HL-60 (cell line): ENCODE measurements around the gene PTPRD.

Experiments
- DNase-seq, 2 experiments: peaks; one replicate each; pipeline ENCODE4 v3.0.0-alpha.2; 2010 to 2020; ENCODE audit warnings: low read depth in 1 of 2, low spot score in 1 of 2
- H3K27ac ChIP-seq: fragments of 250-450 bp; sonication (Bioruptor Pico); replicated peaks from 2 replicates; pipeline ENCODE4 v1.5.1; 2020; ENCODE audit warnings: mild to moderate bottlenecking, moderate library complexity
- H3K27me3 ChIP-seq: fragments of 250-450 bp; sonication (Bioruptor Pico); 2 replicates; pipeline ENCODE4 v1.5.1; 2021; ENCODE audit warnings: mild to moderate bottlenecking, moderate library complexity; ENCODE audit not compliant: insufficient read depth, poor library complexity, severe bottlenecking
- H3K4me3 ChIP-seq: replicated peaks from 2 replicates; pipeline ENCODE4 v1.5.1; 2011; ENCODE audit warnings: mild to moderate bottlenecking, control low read depth, low read length; ENCODE audit not compliant: insufficient read depth
- GABPA ChIP-seq: IDR thresholded peaks from 2 replicates; pipeline ENCODE4 v1.6.1; 2012; ENCODE audit warnings: low read depth
- POLR2AphosphoS5 ChIP-seq: IDR thresholded peaks from 2 replicates; pipeline ENCODE4 v1.6.1; 2012; ENCODE audit warnings: low read depth
- SPI1 ChIP-seq: IDR thresholded peaks from 2 replicates; pipeline ENCODE4 v1.6.1; 2012; ENCODE audit warnings: low read depth, mild to moderate bottlenecking, borderline replicate concordance
- TF ChIP-seq, protein P1 (sequence below): IDR thresholded peaks from 2 replicates; pipeline ENCODE4 v1.6.1; 2012; ENCODE audit warnings: low read depth; ENCODE audit not compliant: insufficient replicate concordance
- TF ChIP-seq, protein P2 (sequence below): IDR thresholded peaks from one replicate; pipeline ENCODE4 v1.5.1; 2011; ENCODE audit warnings: low read length, control low read depth, inconsistent platforms; ENCODE audit not compliant: insufficient read depth

Gene PTPRD

DNA sequence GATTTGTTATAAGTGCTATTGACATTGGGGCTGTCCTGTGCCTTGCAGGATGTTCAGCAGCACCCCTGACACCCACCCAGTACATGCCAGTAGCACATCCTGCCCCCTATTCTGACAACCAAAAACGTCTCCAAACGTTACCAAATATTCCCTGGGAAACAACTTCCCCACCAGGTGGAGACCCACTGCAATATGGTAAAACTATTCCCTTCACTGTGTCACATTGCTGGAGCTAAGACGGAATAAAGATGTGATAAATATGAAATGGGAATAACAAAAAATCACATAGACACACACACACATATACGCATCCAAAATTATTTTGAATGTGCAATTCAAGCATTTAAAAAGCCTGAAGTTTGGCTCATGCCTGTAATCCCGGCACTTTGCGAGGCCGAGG is 1939.0 kb downstream of the PTPRD start:
- DNase-seq, result no peak
- H3K4me3 ChIP-seq, result no peak overlapping the region
- H3K27ac ChIP-seq, result no peak overlapping the region
- no peak for TF ChIP-seq POLR2AphosphoS5
- no peak for TF ChIP-seq GABPA
- TF ChIP-seq, protein P1, sequence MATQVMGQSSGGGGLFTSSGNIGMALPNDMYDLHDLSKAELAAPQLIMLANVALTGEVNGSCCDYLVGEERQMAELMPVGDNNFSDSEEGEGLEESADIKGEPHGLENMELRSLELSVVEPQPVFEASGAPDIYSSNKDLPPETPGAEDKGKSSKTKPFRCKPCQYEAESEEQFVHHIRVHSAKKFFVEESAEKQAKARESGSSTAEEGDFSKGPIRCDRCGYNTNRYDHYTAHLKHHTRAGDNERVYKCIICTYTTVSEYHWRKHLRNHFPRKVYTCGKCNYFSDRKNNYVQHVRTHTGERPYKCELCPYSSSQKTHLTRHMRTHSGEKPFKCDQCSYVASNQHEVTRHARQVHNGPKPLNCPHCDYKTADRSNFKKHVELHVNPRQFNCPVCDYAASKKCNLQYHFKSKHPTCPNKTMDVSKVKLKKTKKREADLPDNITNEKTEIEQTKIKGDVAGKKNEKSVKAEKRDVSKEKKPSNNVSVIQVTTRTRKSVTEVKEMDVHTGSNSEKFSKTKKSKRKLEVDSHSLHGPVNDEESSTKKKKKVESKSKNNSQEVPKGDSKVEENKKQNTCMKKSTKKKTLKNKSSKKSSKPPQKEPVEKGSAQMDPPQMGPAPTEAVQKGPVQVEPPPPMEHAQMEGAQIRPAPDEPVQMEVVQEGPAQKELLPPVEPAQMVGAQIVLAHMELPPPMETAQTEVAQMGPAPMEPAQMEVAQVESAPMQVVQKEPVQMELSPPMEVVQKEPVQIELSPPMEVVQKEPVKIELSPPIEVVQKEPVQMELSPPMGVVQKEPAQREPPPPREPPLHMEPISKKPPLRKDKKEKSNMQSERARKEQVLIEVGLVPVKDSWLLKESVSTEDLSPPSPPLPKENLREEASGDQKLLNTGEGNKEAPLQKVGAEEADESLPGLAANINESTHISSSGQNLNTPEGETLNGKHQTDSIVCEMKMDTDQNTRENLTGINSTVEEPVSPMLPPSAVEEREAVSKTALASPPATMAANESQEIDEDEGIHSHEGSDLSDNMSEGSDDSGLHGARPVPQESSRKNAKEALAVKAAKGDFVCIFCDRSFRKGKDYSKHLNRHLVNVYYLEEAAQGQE, result no peak
- no peak for TF ChIP-seq SPI1
- TF ChIP-seq, protein P2, sequence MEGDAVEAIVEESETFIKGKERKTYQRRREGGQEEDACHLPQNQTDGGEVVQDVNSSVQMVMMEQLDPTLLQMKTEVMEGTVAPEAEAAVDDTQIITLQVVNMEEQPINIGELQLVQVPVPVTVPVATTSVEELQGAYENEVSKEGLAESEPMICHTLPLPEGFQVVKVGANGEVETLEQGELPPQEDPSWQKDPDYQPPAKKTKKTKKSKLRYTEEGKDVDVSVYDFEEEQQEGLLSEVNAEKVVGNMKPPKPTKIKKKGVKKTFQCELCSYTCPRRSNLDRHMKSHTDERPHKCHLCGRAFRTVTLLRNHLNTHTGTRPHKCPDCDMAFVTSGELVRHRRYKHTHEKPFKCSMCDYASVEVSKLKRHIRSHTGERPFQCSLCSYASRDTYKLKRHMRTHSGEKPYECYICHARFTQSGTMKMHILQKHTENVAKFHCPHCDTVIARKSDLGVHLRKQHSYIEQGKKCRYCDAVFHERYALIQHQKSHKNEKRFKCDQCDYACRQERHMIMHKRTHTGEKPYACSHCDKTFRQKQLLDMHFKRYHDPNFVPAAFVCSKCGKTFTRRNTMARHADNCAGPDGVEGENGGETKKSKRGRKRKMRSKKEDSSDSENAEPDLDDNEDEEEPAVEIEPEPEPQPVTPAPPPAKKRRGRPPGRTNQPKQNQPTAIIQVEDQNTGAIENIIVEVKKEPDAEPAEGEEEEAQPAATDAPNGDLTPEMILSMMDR, result no peak
- H3K27me3 ChIP-seq, result no peaks in the 10 kb centered on the region

DNA sequence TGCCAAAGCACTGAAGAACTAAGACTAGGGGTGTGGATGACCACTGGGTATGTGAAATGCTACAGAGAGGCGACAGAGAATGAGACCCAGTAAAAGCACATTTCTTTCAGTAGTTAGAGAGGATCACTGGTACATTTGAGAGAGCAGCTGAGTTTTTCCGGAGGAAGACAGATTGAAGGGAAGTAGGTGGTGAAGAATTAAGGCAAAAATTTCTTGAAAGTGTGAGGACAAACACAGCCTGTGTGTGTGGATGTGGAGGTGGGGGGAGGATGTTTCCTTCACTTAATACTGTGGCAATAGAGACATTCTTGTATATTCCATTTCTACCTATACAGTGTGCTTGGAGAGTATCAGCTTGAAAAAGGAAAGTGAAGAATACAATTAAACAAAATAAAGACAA is 1942.1 kb downstream of the PTPRD start:
- no peaks in the 10 kb centered on the region for H3K27me3 ChIP-seq
- no peak overlapping the region for H3K4me3 ChIP-seq
- TF ChIP-seq, protein P2, result no peak
- TF ChIP-seq POLR2AphosphoS5, result no peak
- no peak for TF ChIP-seq SPI1
- TF ChIP-seq, protein P1, result no peak
- no peak for TF ChIP-seq GABPA
- DNase-seq, result no peak
- no peak overlapping the region for H3K27ac ChIP-seq

DNA sequence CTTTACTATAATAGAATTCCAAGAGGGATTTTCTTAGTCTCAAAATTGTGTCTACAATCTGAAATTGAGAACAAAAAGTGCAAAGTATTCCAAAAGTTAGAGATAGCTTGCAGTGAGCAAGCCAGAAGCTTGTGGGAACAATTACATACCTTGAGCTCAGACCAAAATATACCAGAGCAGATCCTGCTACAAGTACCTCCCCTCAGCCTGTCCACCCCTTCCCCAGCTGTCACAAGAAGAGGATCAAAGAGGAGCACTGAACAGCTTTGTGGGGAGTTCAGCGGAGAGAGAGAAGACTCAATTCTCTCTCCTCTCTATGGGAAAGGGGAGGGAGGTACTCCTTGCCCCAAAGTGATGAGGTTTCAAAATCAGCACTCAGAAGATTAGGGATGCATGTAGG is 1944.1 kb downstream of the PTPRD start:
- Histone ChIP-seq H3K27me3 (no peaks in the 10 kb centered on the region), H3K4me3 (no peak overlapping the region), H3K27ac (no peak overlapping the region)
- no peak for DNase-seq
- TF ChIP-seq POLR2AphosphoS5 (no peak), SPI1 (no peak), GABPA (no peak)
- TF ChIP-seq, protein P1, result no peak
- TF ChIP-seq, protein P2, result no peak
